Nephron progenitor cell (in vitro differentiated cells): ENCODE results near the gene DNAI7.

Experiments
- DNase-seq: peaks from one replicate; pipeline ENCODE4 v3.0.0; 2021
- H3K27ac Mint-ChIP-seq: 2 replicates; pipeline ENCODE4 v1.8.0; 2021; ENCODE audit warnings: mild to moderate bottlenecking, moderate library complexity, mixed read lengths
- H3K27me3 Mint-ChIP-seq: 2 replicates; pipeline ENCODE4 v1.8.0; 2021; ENCODE audit warnings: mild to moderate bottlenecking, low read depth, mixed read lengths; ENCODE audit not compliant: poor library complexity
- H3K36me3 Mint-ChIP-seq: 2 replicates; pipeline ENCODE4 v1.8.0; 2021; ENCODE audit warnings: low read depth, mixed read lengths
- H3K4me1 Mint-ChIP-seq: 2 replicates; pipeline ENCODE4 v1.8.0; 2021; ENCODE audit warnings: mixed read lengths
- H3K4me3 Mint-ChIP-seq: 2 replicates; pipeline ENCODE4 v1.8.0; 2021; ENCODE audit warnings: mild to moderate bottlenecking, moderate library complexity, mixed read lengths
- H3K9me3 Mint-ChIP-seq: 2 replicates; pipeline ENCODE4 v1.8.0; 2021; ENCODE audit warnings: mild to moderate bottlenecking, moderate library complexity, mixed read lengths
- CTCF ChIP-seq: fragments of 200-600 bp; sonication (generic); IDR thresholded peaks from 2 replicates; pipeline ENCODE4 v1.5.0; 2021; ENCODE audit warnings: antibody characterized with exemption

Gene DNAI7

GRCh38 chr12:25065035-25065434 is 129.9 kb downstream of the DNAI7 start:
- DNase-seq: no peak
- H3K4me1 Mint-ChIP-seq: no peaks in the 10 kb centered on the region
- no peak overlapping the region for H3K4me3 Mint-ChIP-seq
- TF ChIP-seq CTCF: no peak
- H3K27me3 Mint-ChIP-seq: no peaks in the 10 kb centered on the region
- H3K9me3 Mint-ChIP-seq: no peaks in the 10 kb centered on the region
- H3K27ac Mint-ChIP-seq: no peak overlapping the region
- no peaks in the 10 kb centered on the region for H3K36me3 Mint-ChIP-seq

DNA sequence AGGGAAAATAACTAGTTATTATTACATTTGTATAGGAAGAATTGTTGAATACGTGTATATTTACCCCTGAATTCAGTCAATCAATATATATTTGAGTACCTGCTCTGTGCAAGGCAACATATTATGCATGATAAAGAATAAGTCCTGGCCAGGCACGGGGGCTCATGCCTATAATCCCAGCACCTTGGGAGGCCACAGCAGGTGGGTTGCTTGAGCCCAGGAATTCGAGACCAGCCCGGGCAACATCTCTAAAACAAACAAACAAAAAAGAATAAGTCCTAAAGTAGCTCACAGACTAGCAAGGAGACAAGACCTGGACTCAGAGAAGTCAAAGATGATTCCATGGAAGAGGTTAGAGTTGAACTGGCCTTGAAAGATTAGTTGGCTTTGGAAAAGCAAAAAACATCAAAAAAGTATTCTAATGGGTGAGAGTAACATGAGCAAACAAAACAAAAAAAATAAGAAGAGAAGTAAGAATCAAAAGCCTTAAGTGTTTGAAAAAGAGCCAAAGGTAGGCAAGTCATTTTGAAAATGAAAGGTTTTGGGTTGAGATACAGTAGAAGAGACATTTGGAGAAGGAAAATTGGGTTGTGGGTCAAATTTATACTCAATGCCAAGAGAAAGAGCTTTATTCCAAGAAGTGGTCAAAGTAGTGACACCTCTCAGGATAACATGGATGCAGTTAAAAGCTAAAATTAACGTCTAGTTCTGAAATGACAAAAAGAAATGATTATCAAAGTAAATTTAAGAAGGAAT is 130.9 kb downstream of the DNAI7 start:
- H3K9me3 Mint-ChIP-seq: no peaks in the 10 kb centered on the region
- no peak for DNase-seq
- H3K4me1 Mint-ChIP-seq: no peaks in the 10 kb centered on the region
- H3K27me3 Mint-ChIP-seq: no peaks in the 10 kb centered on the region
- no peaks in the 10 kb centered on the region for H3K36me3 Mint-ChIP-seq
- H3K27ac Mint-ChIP-seq: no peak overlapping the region
- TF ChIP-seq CTCF: no peak
- H3K4me3 Mint-ChIP-seq: no peak overlapping the region

GRCh38 chr12:25058658-25059058 is 136.3 kb downstream of the DNAI7 start:
- no peaks in the 10 kb centered on the region for H3K9me3 Mint-ChIP-seq
- no peak overlapping the region for H3K4me3 Mint-ChIP-seq
- H3K36me3 Mint-ChIP-seq: no peaks in the 10 kb centered on the region
- H3K27me3 Mint-ChIP-seq: no peaks in the 10 kb centered on the region
- TF ChIP-seq CTCF: no peak
- no peak for DNase-seq
- H3K4me1 Mint-ChIP-seq: no peaks in the 10 kb centered on the region
- no peak overlapping the region for H3K27ac Mint-ChIP-seq
